Measurements from ENCODE around the gene SPTLC3.

The SPTLC3 gene

GRCh38 chr20:13213335-13213734 is 204.6 kb downstream of the SPTLC3 start:
- TF ChIP-seq FOXP2 (optimal IDR thresholded peaks at IDR 0.05; ENCODE audit: borderline replicate concordance, extremely low read depth, extremely low read length, insufficient read depth): no peak
- TF ChIP-seq SIN3A (IDR thresholded peaks at IDR 0.05; ENCODE audit: borderline replicate concordance, insufficient read depth, low read length): no peak
- no peak for TF ChIP-seq TAF1 (IDR thresholded peaks at IDR 0.05; ENCODE audit: borderline replicate concordance, insufficient read depth, low read length)
- TF ChIP-seq POLR2AphosphoS5 (IDR thresholded peaks at IDR 0.05; ENCODE audit: low read depth, low read length): no peak
- no peak for TF ChIP-seq REST (IDR thresholded peaks at IDR 0.05; ENCODE audit: insufficient read depth in 1 of 2, low read depth in 2 of 2, low read length in 2 of 2)

GRCh38 chr20:13216533-13216932 is 207.8 kb downstream of the SPTLC3 start:
- TF ChIP-seq SIN3A (IDR thresholded peaks at IDR 0.05; ENCODE audit: borderline replicate concordance, insufficient read depth, low read length) (no peak), POLR2AphosphoS5 (IDR thresholded peaks at IDR 0.05; ENCODE audit: low read depth, low read length) (no peak), FOXP2 (optimal IDR thresholded peaks at IDR 0.05; ENCODE audit: borderline replicate concordance, extremely low read depth, extremely low read length, insufficient read depth) (no peak), REST (IDR thresholded peaks at IDR 0.05; ENCODE audit: insufficient read depth in 1 of 2, low read depth in 2 of 2, low read length in 2 of 2) (no peak), TAF1 (IDR thresholded peaks at IDR 0.05; ENCODE audit: borderline replicate concordance, insufficient read depth, low read length) (no peak)

All from PFSK-1 (cell line).